ENCODE data around the gene TKFC.
A peak's percentile ranks its signal among the peaks of the same experiment; 100 is the strongest.

TKFC gene, protein sequence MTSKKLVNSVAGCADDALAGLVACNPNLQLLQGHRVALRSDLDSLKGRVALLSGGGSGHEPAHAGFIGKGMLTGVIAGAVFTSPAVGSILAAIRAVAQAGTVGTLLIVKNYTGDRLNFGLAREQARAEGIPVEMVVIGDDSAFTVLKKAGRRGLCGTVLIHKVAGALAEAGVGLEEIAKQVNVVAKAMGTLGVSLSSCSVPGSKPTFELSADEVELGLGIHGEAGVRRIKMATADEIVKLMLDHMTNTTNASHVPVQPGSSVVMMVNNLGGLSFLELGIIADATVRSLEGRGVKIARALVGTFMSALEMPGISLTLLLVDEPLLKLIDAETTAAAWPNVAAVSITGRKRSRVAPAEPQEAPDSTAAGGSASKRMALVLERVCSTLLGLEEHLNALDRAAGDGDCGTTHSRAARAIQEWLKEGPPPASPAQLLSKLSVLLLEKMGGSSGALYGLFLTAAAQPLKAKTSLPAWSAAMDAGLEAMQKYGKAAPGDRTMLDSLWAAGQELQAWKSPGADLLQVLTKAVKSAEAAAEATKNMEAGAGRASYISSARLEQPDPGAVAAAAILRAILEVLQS

DNA sequence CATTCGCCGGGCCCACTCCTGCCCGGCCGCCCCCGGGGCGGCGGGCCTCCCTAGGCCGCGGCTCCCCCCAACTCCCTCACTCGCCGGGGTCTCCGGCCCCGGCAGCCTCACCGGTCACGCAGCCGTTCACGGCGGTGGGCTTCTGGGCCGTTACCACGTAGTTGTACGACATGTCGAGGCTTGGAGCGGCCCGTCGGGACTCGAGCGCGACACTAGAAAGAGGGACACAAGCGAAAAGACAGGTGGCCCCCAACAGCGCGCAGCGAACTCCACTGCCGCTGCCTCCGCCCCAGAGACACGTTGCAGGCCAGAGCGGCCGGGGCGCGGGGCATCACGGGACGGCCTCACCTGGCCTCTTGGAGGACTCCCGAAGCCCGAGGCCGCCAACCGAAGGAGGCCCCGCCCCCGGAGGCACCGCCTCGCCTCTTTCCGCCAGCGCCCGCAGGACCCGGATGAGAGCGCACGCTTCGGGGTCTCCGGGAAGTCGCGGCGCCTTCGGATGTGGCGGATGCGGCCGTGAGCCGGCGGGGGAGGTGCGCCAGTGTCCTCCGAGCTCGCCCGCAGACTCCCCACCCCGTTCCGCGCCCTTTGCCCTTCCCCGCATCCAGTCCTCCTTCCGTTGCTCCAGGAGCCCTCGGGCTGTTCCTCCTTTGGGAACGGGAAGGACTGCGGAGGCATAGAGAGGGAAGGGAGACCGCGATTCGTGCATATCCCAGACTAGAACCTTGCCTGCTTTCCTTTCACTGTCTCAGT, at the start of gene TKFC, which contains the start of gene DDB1:
TSS of gene TKFC (plus strand) at position 432 of the 753 bp plus-strand sequence. CDS start 1,501 bp downstream, outside the sequence.
TSS of gene DDB1 (minus strand) at position 309 of the 753 bp plus-strand sequence. CDS start at position 172, 137 bp downstream.
- peak; percentile 97 for DNase-seq (ENCODE audit: low spot score)

DNA sequence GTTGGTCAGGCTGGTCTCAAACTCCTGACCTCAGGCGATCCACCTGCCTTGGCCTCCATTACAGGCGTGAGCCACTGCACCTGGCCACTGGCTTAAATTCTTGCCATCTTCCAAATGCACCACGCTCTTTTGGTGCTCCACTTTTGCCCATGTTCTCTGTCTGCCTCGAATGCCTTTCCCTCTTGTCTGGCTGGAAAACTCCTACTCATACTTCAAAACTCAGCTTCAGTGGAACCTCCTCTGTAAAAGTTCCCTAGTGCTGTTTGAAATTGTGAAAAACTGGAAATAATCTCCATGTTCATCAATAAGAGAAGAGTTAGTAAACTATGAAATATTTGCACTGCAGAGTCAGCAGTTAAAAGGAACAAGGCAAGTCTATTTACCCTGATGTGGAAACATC, 49.4 kb upstream of the TKFC start:
- no peak for DNase-seq (ENCODE audit: low spot score)

DNA sequence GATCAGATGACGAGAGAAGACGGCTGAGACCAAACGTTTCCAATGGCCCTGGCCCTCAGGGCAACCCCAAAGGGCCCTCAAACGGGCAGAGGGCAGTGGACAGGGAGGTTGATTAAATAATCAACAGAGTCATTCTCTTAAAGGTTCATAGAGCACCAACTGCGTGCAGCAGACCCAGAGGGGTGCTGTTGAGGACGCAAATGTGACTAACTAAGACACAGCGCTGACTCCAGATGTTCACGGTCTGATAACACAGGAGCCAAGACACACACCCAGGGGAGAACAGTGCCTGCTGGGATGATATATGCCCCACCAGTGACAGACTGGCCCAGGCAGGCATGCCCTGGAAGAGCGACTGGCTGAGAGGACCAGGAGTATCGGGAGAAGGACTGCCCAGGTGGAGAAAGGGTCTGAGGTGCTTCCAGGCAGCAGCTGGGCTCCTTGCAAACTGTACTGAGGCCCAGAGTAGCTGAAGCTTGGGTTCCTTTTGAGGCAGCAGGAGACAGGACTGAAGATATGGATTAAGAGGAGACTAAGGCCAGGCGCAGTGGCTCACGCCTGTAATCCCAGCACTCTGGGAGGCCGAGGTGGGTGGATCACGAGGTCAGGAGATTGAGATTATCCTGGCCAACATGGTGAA, 45.6 kb upstream of the TKFC start:
- no peak for DNase-seq (ENCODE audit: low spot score)

GRCh38 chr11:61290905-61291690, 41.9 kb upstream of the TKFC start:
- DNase-seq (ENCODE audit: low spot score) = no peak

DNA sequence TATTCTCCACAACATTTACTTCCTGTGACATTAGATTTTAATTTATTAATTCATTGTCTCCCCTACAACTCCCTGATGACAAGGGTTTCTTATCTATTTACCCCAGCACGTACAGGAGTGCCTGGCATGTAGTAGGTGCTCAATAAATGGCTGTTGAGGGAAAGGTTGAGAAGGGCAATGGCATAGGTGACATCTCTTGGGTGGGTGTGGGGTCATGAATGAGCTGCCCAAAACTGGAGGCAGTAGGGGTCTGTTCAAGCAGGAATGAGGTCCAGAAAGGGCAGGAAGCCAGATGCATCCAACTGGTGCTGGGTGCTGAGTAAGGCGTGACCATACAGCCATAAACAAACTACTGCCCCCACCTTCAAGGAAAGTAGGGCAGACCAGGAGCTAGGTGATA, 40.7 kb upstream of the TKFC start:
- no peak for DNase-seq (ENCODE audit: low spot score)

GRCh38 chr11:61293867-61294716, 38.9 kb upstream of the TKFC start:
- peak; percentile 83 for DNase-seq (ENCODE audit: low spot score)

DNA sequence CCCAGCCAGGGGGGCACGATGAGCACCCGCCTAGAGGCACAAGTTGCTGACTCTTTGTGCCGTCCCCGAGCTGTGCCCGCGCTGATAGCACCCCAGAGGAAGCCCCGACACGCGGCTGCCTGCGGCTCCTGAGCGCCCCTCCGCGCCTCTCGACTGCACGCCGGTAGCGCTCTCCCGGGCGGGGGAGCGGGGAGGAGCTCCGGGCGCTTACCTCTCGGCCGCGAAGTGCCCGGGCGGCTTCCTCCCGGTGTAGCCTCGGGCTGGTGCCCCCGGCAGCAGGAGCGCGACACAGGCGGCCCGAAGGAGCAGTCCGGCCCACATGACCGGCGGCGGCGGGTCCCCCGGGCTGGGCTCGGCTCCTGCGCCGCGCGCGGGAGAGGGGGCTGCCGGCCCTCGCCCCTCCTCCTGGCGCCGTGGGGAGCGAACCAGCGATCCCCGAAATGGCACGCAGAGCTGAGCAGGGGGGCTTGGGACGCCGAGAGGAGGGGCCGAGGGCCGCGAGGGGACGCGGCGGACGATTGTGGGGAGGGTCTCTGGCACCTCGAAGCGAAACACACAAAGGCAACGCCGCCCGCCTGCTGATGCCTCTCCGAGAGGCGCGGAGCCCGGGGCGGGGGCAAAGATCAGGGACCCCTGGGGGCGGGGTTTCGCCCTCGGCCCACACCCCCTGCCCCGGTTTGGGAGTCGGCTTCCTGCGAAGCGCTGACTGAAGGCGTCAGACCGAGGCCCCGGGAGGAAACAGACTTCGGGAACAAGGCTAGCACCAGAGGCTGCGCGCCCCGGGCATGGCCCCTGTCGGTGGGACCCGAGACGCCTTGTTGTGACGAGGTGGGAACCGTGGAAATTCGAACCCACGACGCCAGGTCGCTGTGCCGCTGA, 38.1 kb upstream of the TKFC start, which contains the start of gene VWCE:
TSS of gene VWCE (minus strand) at position 600 of the 879 bp plus-strand sequence. CDS start at position 321, 279 bp downstream.
- DNase-seq (ENCODE audit: low spot score) = peak; percentile 92

DNA sequence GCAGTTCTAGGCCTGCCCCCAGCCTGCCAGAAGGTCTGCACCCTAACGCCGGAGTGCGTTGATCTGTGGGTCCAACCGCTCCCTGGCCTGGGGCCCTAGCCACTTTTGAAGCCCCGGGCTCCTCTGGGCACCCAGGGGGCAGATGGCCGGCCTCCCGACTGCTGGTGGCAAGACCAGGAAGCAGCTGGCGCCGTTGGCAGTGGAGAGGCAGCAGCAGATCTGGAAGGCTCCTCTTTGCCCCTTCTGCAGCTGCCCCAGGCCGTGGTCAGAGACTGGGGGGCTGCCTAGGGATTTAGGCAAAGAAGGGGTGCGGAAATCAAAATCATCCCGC, 37.5 kb upstream of the TKFC start:
- no peak for DNase-seq (ENCODE audit: low spot score)

GRCh38 chr11:61297341-61297740, 35.7 kb upstream of the TKFC start:
- no peak for DNase-seq (ENCODE audit: low spot score)

GRCh38 chr11:61297746-61298145, 35.3 kb upstream of the TKFC start:
- no peak for DNase-seq (ENCODE audit: low spot score)

GRCh38 chr11:61298663-61299244, 34.3 kb upstream of the TKFC start:
- no peak for DNase-seq (ENCODE audit: low spot score)

GRCh38 chr11:61302550-61302949, 30.5 kb upstream of the TKFC start:
- no peak for DNase-seq (ENCODE audit: low spot score)

DNA sequence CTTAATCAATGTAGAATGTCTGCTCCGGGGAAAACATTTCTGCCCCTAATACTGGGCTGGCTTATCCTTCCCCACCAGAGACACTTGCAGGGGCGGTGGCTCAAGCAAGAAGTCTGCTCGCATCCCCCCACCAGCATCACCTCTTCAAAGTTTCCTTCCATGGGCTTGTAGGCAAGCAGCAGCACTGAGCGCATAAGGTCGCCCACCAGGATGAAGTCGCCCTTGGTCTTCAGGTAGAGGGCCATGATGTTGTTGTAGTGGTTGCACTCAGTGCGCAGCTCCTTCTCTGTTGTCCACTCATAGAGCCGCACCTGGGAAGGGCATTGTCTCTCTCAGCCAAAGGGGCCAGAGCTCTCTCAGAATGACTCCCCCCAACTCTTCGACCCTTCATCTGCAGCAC, 29.3 kb upstream of the TKFC start:
- no peak for DNase-seq (ENCODE audit: low spot score)

- no peak for DNase-seq (ENCODE audit: low spot score)
Observed at GRCh38 chr11:61305417-61305816, 27.6 kb upstream of the TKFC start.

- DNase-seq (ENCODE audit: low spot score) = no peak
Observed at GRCh38 chr11:61306221-61306620, 26.8 kb upstream of the TKFC start.

DNA sequence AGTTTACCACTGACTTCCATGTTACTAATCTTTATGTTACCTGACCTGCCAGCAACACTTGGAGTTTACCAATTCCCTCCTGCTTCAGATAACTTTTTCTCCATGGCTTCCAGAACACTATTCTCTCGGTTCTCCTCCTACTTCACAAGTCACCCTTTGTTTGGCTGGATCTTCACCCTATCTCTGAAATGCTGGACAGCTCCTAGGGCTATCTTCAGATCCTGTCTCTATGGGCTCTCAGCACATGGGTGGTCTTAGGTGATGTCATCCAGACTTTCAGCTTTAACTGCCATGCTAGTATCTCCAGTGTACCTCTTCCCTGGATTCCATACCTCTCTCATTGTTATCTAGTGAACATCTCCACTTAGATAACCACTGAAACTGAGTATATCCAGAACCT, 25.7 kb upstream of the TKFC start:
- no peak for DNase-seq (ENCODE audit: low spot score)

GRCh38 chr11:61309141-61309540, 23.9 kb upstream of the TKFC start:
- DNase-seq (ENCODE audit: low spot score) = no peak

- no peak for DNase-seq (ENCODE audit: low spot score)
Observed at GRCh38 chr11:61309739-61310138, 23.3 kb upstream of the TKFC start.

DNA sequence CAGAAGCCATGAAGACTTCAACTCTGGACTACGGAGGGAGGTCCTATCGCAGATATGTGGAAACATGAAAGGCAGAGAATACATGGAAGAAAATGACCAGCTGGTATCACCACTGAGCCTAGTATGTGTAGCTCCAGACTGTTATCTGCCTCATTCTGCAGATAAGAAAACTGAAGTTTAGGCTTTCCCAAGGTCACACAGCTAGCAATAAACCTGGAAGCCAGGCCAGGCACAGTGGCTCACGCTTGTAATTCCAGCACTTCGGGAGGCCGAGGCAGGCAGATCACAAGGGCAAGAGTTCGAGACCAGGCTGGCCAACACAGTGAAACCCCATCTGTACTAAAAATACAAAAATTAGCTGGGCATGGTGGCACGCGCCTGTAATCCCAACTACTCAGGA, 22.3 kb upstream of the TKFC start:
- DNase-seq (ENCODE audit: low spot score) = no peak

Measured in D341Med (cell line).